GM19099 (cell line): ENCODE results near the gene RAD51B.

ENCODE experiments used
- POLR2A ChIP-seq: IDR thresholded peaks from 3 replicates; pipeline ENCODE4 v1.6.1; 2011; ENCODE audit warnings: low read depth; ENCODE audit not compliant: insufficient read length; ENCODE audit errors: extremely low read depth

Gene RAD51B

DNA sequence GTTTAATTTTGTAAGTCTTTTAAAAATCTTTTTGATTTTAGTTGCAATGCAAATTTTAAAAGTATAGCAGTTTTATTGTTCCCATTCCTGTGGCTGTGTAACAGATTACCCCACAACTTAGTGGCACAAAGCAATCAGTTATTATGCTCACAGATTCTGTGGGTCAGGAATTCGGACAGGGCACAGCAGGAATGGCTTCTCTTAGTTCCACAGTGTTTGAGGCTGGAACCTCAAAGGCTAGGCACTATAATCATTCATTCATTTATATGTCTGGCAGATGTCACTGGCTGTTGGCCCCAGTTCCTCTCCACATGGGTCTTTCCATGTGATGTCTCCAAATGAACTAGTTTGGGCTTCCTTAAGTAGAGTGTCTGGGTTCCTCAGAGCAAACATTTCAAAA lies 193.3 kb downstream of the RAD51B start:
- no peak for TF ChIP-seq POLR2A

DNA sequence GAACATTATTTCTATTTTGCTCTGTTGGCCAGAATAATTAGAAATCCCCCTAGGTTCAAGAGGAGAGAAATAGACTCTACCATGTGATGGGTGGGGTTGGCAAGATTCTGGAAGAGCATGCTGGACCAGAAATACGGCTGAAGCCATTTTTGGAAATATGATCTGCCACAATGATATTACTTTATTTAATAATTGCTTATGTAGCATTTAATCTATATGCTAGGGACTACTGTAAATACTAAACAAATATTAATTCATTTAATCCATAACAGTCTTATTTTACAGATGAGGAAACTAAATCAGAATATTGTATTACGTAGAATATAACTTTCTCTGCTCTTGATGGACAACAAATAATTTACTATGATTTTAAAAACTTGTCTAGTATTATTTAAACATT lies 193.7 kb downstream of the RAD51B start:
- no peak for TF ChIP-seq POLR2A

DNA sequence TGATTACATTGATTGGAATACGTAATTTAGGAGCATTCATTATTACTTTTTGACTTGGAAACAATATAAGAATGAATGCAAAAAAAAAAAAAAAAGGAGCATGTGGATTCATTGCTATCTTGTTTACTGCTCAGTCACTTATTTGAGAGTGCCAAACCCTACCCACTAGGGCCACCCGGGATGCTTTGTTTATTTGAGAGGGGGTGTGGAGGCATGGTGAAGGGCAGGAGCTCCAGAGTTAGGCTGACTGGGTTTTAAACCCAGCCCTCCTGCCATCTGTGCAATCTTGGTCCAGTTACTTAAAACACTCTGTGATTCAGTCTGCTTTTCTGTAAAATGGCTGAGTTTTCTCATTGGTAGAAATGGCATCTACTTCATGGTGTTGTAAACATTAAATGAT lies 195.2 kb downstream of the RAD51B start:
- no peak for TF ChIP-seq POLR2A

DNA sequence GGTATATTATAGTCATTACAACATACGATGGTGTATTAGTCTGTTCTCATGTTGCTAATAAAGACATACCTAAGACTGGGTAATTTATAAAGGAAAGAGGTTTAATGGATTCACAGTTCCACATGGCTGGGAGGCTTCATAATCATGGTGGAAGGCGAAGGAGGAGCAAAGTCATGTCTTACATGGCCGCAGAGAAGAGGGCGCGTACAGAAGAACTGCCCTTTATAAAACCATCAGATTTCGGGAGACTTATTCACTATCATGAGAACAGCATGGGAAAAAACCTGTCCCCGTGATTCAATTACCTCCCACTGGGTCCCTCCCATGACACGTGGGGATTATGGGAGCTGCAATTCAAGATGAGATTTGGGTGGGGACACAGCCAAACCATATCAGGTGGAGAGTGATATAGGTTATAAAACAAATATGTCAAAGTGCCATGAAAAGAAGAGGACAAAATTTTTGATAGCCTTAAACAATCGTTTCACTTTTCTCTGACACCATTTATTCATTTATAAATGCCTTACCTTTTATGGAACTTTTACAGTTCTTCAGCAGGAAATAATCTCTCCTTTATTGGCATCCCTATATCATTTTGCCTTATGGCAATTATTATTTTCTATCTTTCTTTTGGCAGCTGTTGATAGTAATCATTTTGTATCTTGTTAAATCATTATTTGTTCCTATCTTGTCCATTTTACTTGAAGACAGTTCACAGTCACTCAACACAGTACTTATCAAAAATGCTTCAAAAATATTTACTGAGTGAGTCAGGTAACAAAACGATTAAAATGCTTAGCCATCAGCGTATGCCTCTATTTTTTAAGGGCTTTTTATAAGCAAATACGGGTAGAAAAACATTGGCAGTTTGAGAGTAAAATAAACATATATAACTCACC lies 196.0 kb downstream of the RAD51B start:
- TF ChIP-seq POLR2A: no peak

DNA sequence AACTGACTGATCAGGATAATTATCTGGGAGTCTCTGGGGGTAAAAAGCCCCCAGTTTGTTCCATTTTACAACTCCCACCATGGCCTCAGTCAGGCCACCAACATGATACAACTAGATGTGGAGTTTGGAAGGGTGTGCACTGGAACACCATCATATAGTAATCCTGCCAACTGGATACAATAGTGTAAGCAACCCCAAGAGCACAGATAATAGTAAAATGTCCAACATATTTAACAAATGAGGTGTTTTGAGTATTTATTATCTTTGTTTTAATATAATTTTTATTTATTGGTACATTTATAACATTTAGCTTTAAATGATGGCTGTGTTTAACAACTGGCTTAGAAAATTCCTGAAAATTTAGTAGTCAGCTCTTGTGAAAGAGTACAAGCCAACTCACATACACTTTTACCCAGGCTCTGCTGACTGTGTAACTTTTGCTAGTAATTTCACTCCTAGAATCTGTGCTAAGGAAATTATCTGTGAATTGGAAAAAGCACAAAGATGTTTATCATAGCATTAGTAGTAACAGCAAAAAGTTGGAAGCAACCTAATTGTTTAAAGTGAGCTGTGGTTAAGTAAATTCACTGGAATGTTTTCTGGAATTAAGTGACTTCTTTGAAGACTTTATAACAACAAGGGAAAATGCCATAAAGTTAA lies 196.8 kb downstream of the RAD51B start:
- no peak for TF ChIP-seq POLR2A

DNA sequence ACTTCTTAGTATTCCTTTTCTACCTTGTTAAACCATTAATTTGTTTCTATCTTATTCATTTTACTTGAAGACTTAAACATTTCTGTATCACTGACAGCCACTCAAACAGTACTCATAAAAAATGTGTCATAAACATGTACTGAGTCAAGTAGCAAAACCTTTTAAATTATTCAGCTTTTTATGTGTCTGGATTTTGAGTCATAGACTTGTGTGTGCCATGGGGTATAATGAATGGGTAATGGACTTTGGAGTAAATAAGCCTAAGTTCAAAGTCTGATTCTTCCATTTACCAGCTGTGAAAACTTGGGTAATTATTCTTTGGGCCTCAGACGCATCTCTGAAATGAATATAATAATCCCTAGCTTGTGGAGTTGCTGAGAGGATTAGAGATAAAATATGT lies 199.0 kb downstream of the RAD51B start:
- TF ChIP-seq POLR2A: no peak

DNA sequence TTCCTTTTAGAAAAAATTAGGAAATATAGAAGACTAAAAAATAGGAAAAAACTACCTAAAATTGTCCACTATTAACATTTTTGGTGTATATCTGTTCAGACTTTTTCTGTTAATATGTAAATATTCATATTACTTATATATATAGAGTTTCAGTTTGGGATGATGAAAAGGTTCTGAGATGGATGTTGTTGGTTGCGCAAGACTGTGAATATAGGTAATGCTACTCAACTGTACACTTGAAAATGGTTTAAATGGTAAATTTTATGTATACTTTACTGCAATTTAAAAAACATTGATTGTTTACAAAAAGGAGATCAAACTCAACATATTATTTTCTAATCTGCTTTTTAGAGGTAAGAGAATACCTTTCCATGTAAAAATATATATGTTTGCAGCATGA lies 200.9 kb downstream of the RAD51B start:
- TF ChIP-seq POLR2A: no peak

DNA sequence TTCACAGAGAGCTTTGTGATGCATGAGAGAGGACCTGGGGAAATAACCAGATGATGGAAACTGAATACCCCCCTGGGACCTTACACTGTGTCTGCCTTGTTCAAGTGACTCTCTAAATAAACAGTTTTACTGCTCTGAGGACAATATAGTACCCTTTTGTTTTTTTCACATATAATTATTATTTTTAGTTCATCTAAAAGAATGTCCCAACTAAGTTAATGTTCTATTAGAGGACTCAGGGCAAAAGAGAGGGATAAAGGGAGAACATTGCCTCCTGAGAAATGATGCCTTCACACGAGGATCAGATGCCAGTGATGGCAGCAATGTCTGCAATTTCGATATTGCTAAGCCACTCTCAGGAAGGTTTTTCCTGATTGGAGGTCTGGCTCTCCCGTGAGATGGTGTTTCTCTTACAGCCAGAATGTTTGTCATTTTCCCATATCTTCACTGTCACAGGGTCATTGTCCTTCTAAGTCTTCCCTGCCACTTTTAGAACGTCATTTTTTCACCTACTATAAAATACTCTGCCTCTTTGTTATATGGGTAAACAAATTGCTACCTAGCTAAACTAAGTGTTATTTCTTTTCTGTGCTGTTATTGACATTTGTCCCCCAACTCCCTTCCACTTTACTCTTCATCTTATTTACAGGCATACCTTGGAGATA lies 201.6 kb downstream of the RAD51B start:
- no peak for TF ChIP-seq POLR2A

DNA sequence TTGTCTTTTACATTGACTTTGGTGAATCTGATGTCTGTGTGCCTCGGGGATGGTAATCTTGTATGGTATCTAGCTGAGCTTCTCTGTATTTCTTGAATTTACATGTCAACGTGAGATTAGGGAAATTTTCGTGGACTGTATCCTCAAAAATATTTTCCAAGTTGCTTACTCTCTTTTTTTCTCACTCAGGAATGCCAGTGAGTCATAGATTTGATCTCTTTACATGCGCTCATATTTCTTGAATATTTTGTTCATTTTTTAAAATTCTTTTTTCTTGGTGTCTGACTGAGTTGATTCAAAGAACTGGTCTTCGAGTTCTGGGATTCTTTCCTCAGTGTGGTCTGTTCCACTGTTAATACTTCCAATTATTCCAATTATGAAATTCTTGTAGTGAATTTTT lies 207.7 kb downstream of the RAD51B start:
- TF ChIP-seq POLR2A: no peak

DNA sequence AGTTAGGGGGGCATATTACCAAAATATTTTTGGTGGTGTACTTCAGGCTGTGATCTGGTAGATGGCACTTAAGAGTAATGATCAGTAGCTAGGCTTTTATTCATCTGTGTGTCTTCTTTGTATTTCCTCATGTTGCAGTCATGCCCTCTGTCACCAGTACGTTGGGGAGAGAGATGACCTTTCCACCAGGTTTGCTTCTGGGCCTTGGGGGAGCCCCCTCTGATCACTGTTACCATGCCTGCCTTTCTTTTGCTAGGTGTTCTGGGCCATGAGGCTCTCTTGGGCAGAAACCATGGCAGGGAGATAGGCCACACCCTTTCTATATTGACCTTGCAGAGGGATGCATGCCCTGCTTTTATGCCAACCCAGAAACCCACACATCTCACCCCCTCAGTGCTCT lies 208.5 kb downstream of the RAD51B start:
- TF ChIP-seq POLR2A: no peak

DNA sequence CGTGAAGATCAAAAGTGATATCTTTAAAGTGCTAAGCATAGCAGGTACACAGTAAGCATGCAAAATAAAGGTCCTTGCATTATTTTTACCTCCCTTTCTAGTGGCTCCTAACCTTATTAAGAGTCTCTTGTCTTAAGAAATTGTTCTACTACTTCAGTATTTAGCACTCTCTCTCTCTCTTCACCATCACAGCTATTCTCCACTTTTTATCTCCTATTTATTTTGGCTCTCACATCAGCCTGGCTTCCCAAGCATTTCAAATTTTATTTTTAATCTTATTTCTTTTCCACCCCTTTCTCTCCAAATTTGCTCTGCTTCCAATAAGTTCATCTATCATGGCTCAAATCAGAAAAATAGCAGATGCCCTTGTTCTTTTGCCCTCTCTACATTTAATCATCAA lies 212.6 kb downstream of the RAD51B start:
- no peak for TF ChIP-seq POLR2A

DNA sequence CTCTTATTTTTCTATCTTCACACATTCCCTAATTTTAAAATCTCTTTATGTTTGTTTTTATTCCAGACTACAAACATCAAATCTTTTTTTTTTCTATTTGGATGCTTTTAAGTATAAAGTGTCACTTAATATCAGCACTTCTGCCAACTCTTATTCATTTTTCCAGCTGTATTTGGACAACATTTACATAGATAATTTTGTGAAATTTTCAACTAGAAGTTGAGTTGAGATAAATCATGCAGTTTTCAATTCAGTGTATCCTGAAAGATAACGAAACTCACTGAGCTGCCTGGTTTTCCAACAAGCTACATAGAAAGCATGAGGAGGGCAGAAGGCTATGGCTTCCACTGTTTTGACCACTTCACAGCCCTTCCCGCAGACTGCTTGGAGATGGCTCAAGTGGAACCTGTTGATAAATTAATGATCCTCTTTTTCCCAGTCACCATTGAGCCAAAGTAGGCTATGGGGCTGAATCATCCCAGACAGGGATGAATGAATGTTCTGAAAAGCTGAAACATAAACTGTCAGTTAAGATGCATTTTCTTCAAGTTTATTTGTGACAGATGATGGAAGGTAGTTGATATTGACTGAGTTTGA lies 213.9 kb downstream of the RAD51B start:
- no peak for TF ChIP-seq POLR2A

DNA sequence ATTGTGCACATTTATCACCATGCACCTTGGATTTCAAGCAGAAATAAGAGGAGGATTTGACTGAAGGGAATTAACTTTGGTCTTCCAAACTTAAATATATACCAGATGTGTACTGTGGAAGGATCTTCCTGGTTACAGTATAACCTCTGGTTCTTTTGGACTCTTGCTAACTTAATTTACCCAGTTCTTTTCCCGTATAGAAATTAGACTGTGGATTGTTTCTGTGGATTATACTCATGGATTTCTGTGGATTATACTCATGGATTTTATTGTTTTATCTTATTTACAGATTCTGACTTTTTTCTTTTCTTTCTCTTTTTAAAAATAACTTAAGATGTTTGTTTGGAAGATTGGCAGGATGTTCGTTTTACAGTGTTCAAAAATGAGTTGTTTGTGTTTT lies 215.3 kb downstream of the RAD51B start:
- no peak for TF ChIP-seq POLR2A

DNA sequence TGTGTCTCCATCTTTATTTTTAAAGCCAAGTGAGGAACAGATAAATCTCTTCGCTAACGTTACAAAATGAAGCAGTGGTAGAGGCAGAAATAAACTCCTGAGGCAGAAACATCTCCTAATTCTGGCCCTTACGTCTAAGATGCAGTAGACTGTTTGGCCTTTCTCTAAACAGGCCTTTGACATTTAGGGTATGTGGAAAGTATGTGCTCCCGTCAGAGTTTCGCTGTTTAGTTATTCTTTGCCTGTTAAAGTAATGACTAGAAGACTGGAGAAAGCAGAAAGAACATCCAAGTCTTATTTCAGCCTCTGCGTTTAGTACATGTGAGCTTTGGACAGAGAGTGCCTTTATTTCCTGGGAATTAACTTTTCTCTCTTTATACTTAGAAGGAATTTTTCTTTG lies 216.6 kb downstream of the RAD51B start:
- TF ChIP-seq POLR2A: no peak

DNA sequence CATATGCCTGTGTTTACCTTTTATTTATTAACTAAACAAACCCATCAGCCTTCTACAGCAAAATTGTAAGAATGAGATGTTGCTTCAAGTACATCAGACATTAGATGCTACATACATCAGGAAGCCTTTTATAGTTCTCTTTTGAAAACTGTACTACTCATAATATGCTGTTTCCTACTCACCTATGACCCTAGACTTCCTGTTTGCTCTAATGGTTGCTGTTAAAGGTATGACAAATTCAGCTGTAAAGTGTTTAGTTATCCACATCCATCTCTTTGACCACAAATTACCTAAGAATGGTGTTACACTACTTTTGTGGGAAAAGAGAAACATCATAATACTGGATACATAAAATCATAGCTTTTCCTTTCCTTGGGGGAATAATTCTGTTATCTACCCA lies 220.0 kb downstream of the RAD51B start:
- no peak for TF ChIP-seq POLR2A
